Kidney (tissue), 14 donors: ENCODE data around the gene ELOVL6. TPM values are rescaled to one million over a fixed set of nuclear protein-coding genes. Genes with fewer than 3 reads are reported as not detected.
"Not testable (repeated sequence)": the region's sequence is repeated elsewhere in the genome, so short reads cannot be mapped to it uniquely, and the experiment has no call there.

Source experiments
- DNase-seq, 5 donors: peaks; one replicate each; pipeline ENCODE4 v3.0.0-alpha.2; 2013 to 2020
- FAIRE-seq: peaks from 2 replicates; lab custom pipeline; 2012; peaks lifted over from hg19 to GRCh38; lab: Jason Lieb, UNC
- H3K27ac ChIP-seq, 2 donors: one replicate each; pipeline ENCODE4 v1.7.0; 2013; ENCODE audit warnings: low read depth in 2 of 2, low read length in 2 of 2, inconsistent platforms in 1 of 2
- H3K27me3 ChIP-seq: one replicate; pipeline ENCODE4 v1.7.1; 2013; ENCODE audit warnings: low read length, inconsistent platforms; ENCODE audit not compliant: control insufficient read depth, insufficient read depth
- H3K36me3 ChIP-seq, 3 donors: one replicate each; pipeline versions ENCODE4 v1.7.0 to v1.7.1; 2013; ENCODE audit warnings: low read length in 3 of 3, control low read depth in 1 of 3, inconsistent platforms in 1 of 3; ENCODE audit not compliant: insufficient read depth in 3 of 3, control insufficient read depth in 2 of 3
- H3K4me1 ChIP-seq, 3 donors: one replicate each; pipeline versions ENCODE4 v1.7.0 to v1.7.1; 2013; ENCODE audit warnings: low read length in 3 of 3, inconsistent platforms in 1 of 3, low read depth in 1 of 3; ENCODE audit not compliant: control insufficient read depth in 2 of 3, insufficient read depth in 2 of 3
- H3K4me3 ChIP-seq, 3 donors: one replicate each; pipeline versions ENCODE4 v1.7.0 to v1.8.1; 2013; ENCODE audit warnings: low read length in 3 of 3, control low read depth in 1 of 3, inconsistent platforms in 1 of 3
- H3K9ac ChIP-seq, 3 donors: one replicate each; pipeline versions ENCODE4 v1.7.0 to v1.7.1; 2013; ENCODE audit warnings: low read length in 3 of 3, control low read depth in 1 of 3, inconsistent platforms in 1 of 3
- H3K9me3 ChIP-seq, 3 donors: one replicate each; pipeline versions ENCODE4 v1.7.0 to v1.7.1; 2013; ENCODE audit warnings: low read length in 3 of 3, control low read depth in 1 of 3, inconsistent platforms in 1 of 3; ENCODE audit not compliant: control insufficient read depth in 2 of 3, insufficient read depth in 1 of 3
- intact Hi-C: fragments of 100-400 bp; cut with DNase I; formaldehyde crosslinking; loops from one replicate; pipeline ENCODE4 v1.11.1; 2022
- polyA plus RNA-seq: library from polyadenylated mRNA; stranded (reverse); fragments of 350-450 nt; fragmentation: Illumina TruSeq; extraction: RNeasy Lipid Tissue Mini Kit (QIAGEN cat#74804); gene quantifications from one replicate; pipeline ENCODE4 v1.2.3, GENCODE V29; 2014; ENCODE audit warnings: low read depth, low replicate concordance; ENCODE audit not compliant: insufficient read depth
- total RNA-seq: library from RNA; stranded (reverse); fragmentation: NEBNext Ultra II Directional; extraction: Animal tissue kit (Norgen Biotek cat#: 25700); gene quantifications from one replicate; pipeline ENCODE4 v1.2.1, GENCODE V29; 2021
- TF ChIP-seq, protein P1 (sequence below): IDR thresholded peaks from 3 replicates; pipeline ENCODE4 v1.5.1; 2012; ENCODE audit warnings: mild to moderate bottlenecking, moderate library complexity, borderline replicate concordance; ENCODE audit not compliant: insufficient read depth; ENCODE audit errors: extremely low read depth
- donor health status: control.
- donor health status: control.
- donor health status: control.
- donor health status: control.
- donor health status: control.
- donor health status: DM: yes; HTN: yes; CAD: no.
- donor health status: Normal renal cell carcinoma (clear cell type).

The ELOVL6 gene
- total and polyA plus RNA-seq, 2 donors from 2014 or later: 10.7 to 21.5 TPM

DNA sequence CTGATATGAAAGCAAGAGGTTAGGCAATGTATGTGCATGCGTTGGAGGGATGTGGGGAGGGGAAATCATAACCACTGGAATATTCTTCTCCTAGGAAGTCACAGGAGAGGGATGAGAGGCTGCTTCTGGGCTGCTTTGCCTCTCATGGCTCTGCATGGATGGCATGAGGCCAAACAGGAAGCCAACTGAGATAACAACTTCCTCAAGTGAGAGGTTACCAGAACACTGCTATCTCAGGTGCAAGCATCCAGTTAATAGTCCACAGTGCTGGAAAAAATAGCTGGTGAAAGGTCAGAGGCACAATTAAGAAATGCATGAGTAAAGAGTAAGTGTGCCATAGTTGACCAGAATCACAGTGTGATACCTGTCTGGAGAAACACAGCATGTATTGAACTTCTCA is 113.3 kb downstream of the ELOVL6 start:
- Histone ChIP-seq H3K27me3 (no peaks in the 10 kb centered on the region), H3K36me3 (no peaks in the 10 kb centered on the region), H3K27ac (no peak overlapping the region), H3K9ac (no peak overlapping the region), H3K9me3 (no peaks in the 10 kb centered on the region), H3K4me3 (no peak overlapping the region), H3K4me1 (peaks cover 0 to 4% (median 0%) of the 10 kb centered on the region in 3 donors)
- FAIRE-seq: no peak
- peak in 1 of 5 donors; percentile 31 for DNase-seq
- TF ChIP-seq, protein P1, sequence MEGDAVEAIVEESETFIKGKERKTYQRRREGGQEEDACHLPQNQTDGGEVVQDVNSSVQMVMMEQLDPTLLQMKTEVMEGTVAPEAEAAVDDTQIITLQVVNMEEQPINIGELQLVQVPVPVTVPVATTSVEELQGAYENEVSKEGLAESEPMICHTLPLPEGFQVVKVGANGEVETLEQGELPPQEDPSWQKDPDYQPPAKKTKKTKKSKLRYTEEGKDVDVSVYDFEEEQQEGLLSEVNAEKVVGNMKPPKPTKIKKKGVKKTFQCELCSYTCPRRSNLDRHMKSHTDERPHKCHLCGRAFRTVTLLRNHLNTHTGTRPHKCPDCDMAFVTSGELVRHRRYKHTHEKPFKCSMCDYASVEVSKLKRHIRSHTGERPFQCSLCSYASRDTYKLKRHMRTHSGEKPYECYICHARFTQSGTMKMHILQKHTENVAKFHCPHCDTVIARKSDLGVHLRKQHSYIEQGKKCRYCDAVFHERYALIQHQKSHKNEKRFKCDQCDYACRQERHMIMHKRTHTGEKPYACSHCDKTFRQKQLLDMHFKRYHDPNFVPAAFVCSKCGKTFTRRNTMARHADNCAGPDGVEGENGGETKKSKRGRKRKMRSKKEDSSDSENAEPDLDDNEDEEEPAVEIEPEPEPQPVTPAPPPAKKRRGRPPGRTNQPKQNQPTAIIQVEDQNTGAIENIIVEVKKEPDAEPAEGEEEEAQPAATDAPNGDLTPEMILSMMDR: no peak
- intact Hi-C loops: no loop called here

DNA sequence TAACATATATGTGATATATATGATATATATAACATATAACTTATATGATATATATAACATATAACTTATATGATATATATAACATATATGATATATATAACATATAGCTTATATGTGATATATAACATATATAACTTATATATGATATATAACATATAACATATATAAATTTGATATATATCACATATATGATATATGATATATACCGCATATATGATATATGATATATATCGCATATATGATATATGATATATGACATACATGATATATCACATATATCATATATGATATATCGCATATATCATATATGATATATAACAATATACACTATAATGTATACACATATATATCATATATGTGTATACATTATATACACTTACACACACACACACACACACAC is 114.3 kb downstream of the ELOVL6 start:
- intact Hi-C loops: no loop called here
- peak; percentile 99 for FAIRE-seq

DNA sequence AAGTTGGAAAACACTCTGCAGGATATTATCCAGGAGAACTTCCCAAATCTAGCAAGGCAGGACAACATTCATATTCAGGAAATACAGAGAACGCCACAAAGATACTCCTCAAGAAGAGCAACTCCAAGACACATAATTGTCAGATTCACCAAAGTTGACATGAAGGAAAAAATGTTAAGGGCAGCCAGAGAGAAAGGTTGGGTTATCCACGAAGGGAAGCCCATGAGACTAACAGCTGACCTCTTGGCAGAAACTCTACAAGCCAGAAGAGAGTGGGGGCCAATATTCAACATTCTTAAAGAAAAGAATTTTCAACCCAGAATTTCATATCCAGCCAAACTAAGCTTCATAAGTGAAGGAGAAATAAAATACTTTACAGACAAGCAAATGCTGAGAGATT is 120.3 kb downstream of the ELOVL6 start:
- H3K36me3 ChIP-seq, FAIRE-seq, H3K4me1 ChIP-seq, H3K9ac ChIP-seq, intact Hi-C loops, H3K27ac ChIP-seq, H3K9me3 ChIP-seq, H3K4me3 ChIP-seq, DNase-seq, H3K27me3 ChIP-seq: not testable (repeated sequence)

More for the DNA sequence above, 114.3 kb downstream of the ELOVL6 start:
- Histone ChIP-seq H3K27me3 (no peaks in the 10 kb centered on the region), H3K9ac (no peak overlapping the region), H3K27ac (no peak overlapping the region), H3K36me3 (no peaks in the 10 kb centered on the region), H3K9me3 (no peaks in the 10 kb centered on the region), H3K4me3 (no peak overlapping the region), H3K4me1 (peaks cover 0 to 4% (median 0%) of the 10 kb centered on the region in 3 donors)
- no peak for DNase-seq
- TF ChIP-seq, protein P1: no peak

DNA sequence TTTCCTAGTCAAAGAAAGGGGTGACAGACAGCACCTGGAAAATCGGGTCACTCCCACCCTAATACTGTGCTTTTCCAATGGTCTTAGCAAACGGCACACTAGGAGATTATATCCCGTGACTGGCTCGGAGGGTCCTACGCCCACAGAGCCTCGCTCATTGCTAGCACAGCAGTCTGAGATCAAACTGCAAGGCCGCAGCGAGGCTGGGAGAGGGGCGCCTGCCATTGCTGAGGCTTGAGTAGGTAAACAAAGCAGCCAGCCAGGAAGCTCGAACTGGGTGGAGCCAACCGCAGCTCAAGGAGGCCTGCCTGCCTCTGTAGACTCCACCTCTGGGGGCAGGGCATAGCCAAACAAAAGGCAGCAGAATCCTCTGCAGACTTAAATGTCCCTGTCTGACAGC is 121.6 kb downstream of the ELOVL6 start:
- H3K4me3 ChIP-seq, H3K9ac ChIP-seq, FAIRE-seq, H3K27ac ChIP-seq, intact Hi-C loops, DNase-seq, H3K9me3 ChIP-seq, H3K36me3 ChIP-seq, H3K4me1 ChIP-seq, H3K27me3 ChIP-seq: not testable (repeated sequence)
